GM12892 (cell line): ENCODE measurements around the gene PML.
A peak's percentile ranks its signal among the peaks of the same experiment; 100 is the strongest.

ENCODE experiments used
- DNase-seq: peaks from one replicate; pipeline ENCODE4 v3.0.0; 2011; ENCODE audit not compliant: insufficient read length
- FAIRE-seq: peaks from 2 replicates; lab custom pipeline; 2011; peaks lifted over from hg19 to GRCh38; lab: Jason Lieb, UNC
- POLR2A ChIP-seq: IDR thresholded peaks from 2 replicates; pipeline ENCODE4 v1.6.1; 2011; ENCODE audit warnings: low read depth, low read length, control low read depth
- POLR2AphosphoS5 ChIP-seq: IDR thresholded peaks from 2 replicates; pipeline ENCODE4 v1.6.1; 2011; ENCODE audit warnings: low read depth, low read length, control low read depth
- TAF1 ChIP-seq: IDR thresholded peaks from 2 replicates; pipeline ENCODE4 v1.6.1; 2011; ENCODE audit warnings: low read depth, mild to moderate bottlenecking, control low read depth, low read length, borderline replicate concordance

The PML gene

GRCh38 chr15:74032606-74033561 is 38.4 kb downstream of the PML start:
- FAIRE-seq (no peak), DNase-seq (no peak)

GRCh38 chr15:74034206-74034755 is 39.8 kb downstream of the PML start:
- TF ChIP-seq POLR2A (no peak), POLR2AphosphoS5 (no peak), TAF1 (no peak)
- DNase-seq (no peak), FAIRE-seq (no peak)

More at GRCh38 chr15:74032606-74033561, 38.4 kb downstream of the PML start:
- TF ChIP-seq POLR2AphosphoS5 (no peak), POLR2A (no peak), TAF1 (no peak)

- no peak for TF ChIP-seq POLR2AphosphoS5
- no peak for TF ChIP-seq TAF1
- TF ChIP-seq POLR2A: no peak
- no peak for DNase-seq
- no peak for FAIRE-seq
Measured at GRCh38 chr15:74035121-74036017, 40.9 kb downstream of the PML start.

- TF ChIP-seq POLR2A: no peak
- TF ChIP-seq TAF1: no peak
- peak; percentile 18; the same call in 1 of the 2 replicates for TF ChIP-seq POLR2AphosphoS5
- DNase-seq: no peak
- no peak for FAIRE-seq
Measured at GRCh38 chr15:74036271-74037170, 42.0 kb downstream of the PML start.

GRCh38 chr15:74037171-74038117 is 42.9 kb downstream of the PML start:
- DNase-seq: no peak
- no peak for FAIRE-seq
- no peak for TF ChIP-seq POLR2AphosphoS5
- TF ChIP-seq TAF1: no peak
- TF ChIP-seq POLR2A: no peak

- TF ChIP-seq POLR2A: no peak
- TF ChIP-seq POLR2AphosphoS5: no peak
- no peak for TF ChIP-seq TAF1
- FAIRE-seq (no peak), DNase-seq (no peak)
Measured at GRCh38 chr15:74038707-74039655, 44.5 kb downstream of the PML start.

- no peak for DNase-seq
- FAIRE-seq: no peak
- no peak for TF ChIP-seq POLR2A
Measured at GRCh38 chr15:74039656-74040010, 45.1 kb downstream of the PML start.

- TF ChIP-seq POLR2A (no peak), TAF1 (no peak), POLR2AphosphoS5 (no peak)
- no peak for FAIRE-seq
Measured at GRCh38 chr15:74040109-74040850, 45.8 kb downstream of the PML start.

More at GRCh38 chr15:74040109-74040850, 45.8 kb downstream of the PML start:
- no peak for DNase-seq
